Sigmoid colon (tissue), 4 donors: ENCODE data around the gene GHRHR.

ENCODE experiments used
- POLR2A ChIP-seq, 2 donors: fragments of 450-650 bp; IDR thresholded peaks; one replicate each; pipeline ENCODE4 v1.6.1; 2016; ENCODE audit warnings: antibody characterized with exemption in 2 of 2, mild to moderate bottlenecking in 2 of 2, moderate library complexity in 2 of 2
- POLR2AphosphoS5 ChIP-seq, 4 donors: sonication (generic); formaldehyde crosslinking; IDR thresholded peaks; one replicate each; pipeline ENCODE4 v1.6.1; 2017; ENCODE audit warnings: antibody characterized with exemption in 4 of 4
- TF ChIP-seq, protein P1 (sequence below), 4 experiments: fragments of 450-650 bp in 3 of 4; fragments of 200-600 bp in 1 of 4; IDR thresholded peaks; one replicate each; pipeline ENCODE4 v1.5.1; 2016 to 2019; ENCODE audit warnings: antibody characterized with exemption in 4 of 4, mild to moderate bottlenecking in 3 of 4, moderate library complexity in 2 of 4

GRCh38 chr7:30920021-30920583 is 43.7 kb upstream of the GHRHR start:
- TF ChIP-seq, protein P1, sequence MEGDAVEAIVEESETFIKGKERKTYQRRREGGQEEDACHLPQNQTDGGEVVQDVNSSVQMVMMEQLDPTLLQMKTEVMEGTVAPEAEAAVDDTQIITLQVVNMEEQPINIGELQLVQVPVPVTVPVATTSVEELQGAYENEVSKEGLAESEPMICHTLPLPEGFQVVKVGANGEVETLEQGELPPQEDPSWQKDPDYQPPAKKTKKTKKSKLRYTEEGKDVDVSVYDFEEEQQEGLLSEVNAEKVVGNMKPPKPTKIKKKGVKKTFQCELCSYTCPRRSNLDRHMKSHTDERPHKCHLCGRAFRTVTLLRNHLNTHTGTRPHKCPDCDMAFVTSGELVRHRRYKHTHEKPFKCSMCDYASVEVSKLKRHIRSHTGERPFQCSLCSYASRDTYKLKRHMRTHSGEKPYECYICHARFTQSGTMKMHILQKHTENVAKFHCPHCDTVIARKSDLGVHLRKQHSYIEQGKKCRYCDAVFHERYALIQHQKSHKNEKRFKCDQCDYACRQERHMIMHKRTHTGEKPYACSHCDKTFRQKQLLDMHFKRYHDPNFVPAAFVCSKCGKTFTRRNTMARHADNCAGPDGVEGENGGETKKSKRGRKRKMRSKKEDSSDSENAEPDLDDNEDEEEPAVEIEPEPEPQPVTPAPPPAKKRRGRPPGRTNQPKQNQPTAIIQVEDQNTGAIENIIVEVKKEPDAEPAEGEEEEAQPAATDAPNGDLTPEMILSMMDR (IDR thresholded peaks at IDR 0.05) = no peak
- TF ChIP-seq POLR2A (IDR thresholded peaks at IDR 0.05) (no peak), POLR2AphosphoS5 (IDR thresholded peaks at IDR 0.05) (no peak)
